Measurements from ENCODE around the gene VAV1. TPM values are rescaled to one million over a fixed set of nuclear protein-coding genes. Genes with fewer than 3 reads are reported as not detected.
A peak's percentile ranks its signal among the peaks of the same experiment; 100 is the strongest.

Gene VAV1
- total RNA-seq, 1 experiment from 2014 or later: not detected

DNA sequence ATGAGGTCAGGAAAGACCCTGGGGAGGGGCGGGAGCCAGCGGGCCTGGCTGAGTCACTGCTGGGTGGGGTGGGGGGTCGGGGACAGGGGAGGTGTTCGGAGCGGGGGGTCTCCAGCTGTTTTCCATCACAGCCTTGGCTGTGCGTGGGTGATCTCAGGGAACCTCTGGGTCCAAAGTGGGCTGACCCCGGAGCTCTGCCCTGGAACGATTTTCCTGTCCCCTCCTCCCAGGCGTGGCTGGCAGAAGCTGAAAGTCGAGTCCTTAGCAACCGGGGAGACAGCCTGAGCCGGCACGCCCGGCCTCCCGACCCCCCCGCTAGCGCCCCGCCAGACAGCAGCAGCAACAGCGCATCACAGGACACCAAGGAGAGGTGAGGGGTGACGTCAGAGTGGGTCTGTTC, 22.4 kb upstream of the VAV1 start:
- no peak for DNase-seq
- intact Hi-C loops (cut with micrococcal nuclease; ENCODE audit: unreplicated experiment): no loop called here
- no peak overlapping the region for H3K4me3 Mint-ChIP-seq (ENCODE audit: unreplicated experiment)
- CTCF ChIA-PET: interaction anchor here (0.6 kb wide), 1 partner anchor 273 kb away, joined by 5 read pairs; no protein-coding TSS in a partner anchor
- Histone ChIP-seq H3K36me3 (ENCODE audit: control insufficient read depth, insufficient read depth, low read length) (no peaks in the 10 kb centered on the region; the same call in 1 of the 2 replicates), H3K27me3 (replicated peaks; ENCODE audit: control insufficient read depth, insufficient read depth, low read length) (no peaks in the 10 kb centered on the region), H3K4me3 (ENCODE audit: low read depth, low read length) (no peak overlapping the region), H3K9me3 (no peaks in the 10 kb centered on the region), H3K4me1 (peaks cover 21% of the 10 kb centered on the region; the same call in 1 of the 2 replicates)
- no TSS peak for BruUV-seq (replicated peaks)
- POLR2A ChIA-PET: interaction anchor here (0.9 kb wide), 1 partner anchor 274 kb away, joined by 3 read pairs; no protein-coding TSS in a partner anchor
- TF ChIP-seq, protein P1, sequence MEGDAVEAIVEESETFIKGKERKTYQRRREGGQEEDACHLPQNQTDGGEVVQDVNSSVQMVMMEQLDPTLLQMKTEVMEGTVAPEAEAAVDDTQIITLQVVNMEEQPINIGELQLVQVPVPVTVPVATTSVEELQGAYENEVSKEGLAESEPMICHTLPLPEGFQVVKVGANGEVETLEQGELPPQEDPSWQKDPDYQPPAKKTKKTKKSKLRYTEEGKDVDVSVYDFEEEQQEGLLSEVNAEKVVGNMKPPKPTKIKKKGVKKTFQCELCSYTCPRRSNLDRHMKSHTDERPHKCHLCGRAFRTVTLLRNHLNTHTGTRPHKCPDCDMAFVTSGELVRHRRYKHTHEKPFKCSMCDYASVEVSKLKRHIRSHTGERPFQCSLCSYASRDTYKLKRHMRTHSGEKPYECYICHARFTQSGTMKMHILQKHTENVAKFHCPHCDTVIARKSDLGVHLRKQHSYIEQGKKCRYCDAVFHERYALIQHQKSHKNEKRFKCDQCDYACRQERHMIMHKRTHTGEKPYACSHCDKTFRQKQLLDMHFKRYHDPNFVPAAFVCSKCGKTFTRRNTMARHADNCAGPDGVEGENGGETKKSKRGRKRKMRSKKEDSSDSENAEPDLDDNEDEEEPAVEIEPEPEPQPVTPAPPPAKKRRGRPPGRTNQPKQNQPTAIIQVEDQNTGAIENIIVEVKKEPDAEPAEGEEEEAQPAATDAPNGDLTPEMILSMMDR (IDR thresholded peaks at IDR 0.05; ENCODE audit: insufficient read depth in 1 of 2, low read depth in 1 of 2, low read length in 1 of 2, severe bottlenecking in 1 of 2, unreplicated experiment in 1 of 2): no peak
- H3K36me3 Mint-ChIP-seq (ENCODE audit: insufficient read depth, unreplicated experiment): peaks cover 91% of the 10 kb centered on the region
- H3K27me3 Mint-ChIP-seq (ENCODE audit: insufficient read depth, unreplicated experiment): no peaks in the 10 kb centered on the region
- H3K4me1 Mint-ChIP-seq (ENCODE audit: low read depth, unreplicated experiment): peaks cover 6% of the 10 kb centered on the region
- H3K9me3 Mint-ChIP-seq (ENCODE audit: unreplicated experiment): no peaks in the 10 kb centered on the region
- peak overlapping the region; percentile 59 for H3K27ac Mint-ChIP-seq (ENCODE audit: unreplicated experiment)

DNA sequence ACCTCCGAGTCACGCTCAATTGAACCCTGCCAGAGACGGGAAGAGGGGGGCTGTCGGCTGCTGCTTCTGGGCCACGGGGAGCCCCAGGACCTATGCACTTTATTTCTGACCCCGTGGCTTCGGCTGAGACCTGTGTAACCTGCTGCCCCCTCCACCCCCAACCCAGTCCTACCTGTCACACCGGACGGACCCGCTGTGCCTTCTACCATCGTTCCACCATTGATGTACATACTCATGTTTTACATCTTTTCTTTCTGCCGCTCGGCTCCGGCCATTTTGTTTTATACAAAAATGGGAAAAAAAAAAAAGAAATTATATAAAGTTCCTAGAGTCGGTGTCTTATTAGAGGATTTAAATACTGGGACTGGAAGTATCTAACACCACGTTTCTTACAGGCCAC, 21.3 kb upstream of the VAV1 start:
- no peaks in the 10 kb centered on the region for H3K27me3 Mint-ChIP-seq (ENCODE audit: insufficient read depth, unreplicated experiment)
- no peaks in the 10 kb centered on the region for H3K9me3 Mint-ChIP-seq (ENCODE audit: unreplicated experiment)
- no peaks in the 10 kb centered on the region for H3K27me3 ChIP-seq (replicated peaks; ENCODE audit: control insufficient read depth, insufficient read depth, low read length)
- peak overlapping the region; percentile 94 for H3K4me3 Mint-ChIP-seq (ENCODE audit: unreplicated experiment)
- TF ChIP-seq, protein P1 (IDR thresholded peaks at IDR 0.05; ENCODE audit: insufficient read depth in 1 of 2, low read depth in 1 of 2, low read length in 1 of 2, severe bottlenecking in 1 of 2, unreplicated experiment in 1 of 2): no peak
- H3K27ac Mint-ChIP-seq (ENCODE audit: unreplicated experiment): no peak overlapping the region
- no TSS peak for BruUV-seq (replicated peaks)
- no peak overlapping the region for H3K4me3 ChIP-seq (ENCODE audit: low read depth, low read length)
- no peaks in the 10 kb centered on the region; the same call in 1 of the 2 replicates for H3K36me3 ChIP-seq (ENCODE audit: control insufficient read depth, insufficient read depth, low read length)
- peaks cover 83% of the 10 kb centered on the region for H3K36me3 Mint-ChIP-seq (ENCODE audit: insufficient read depth, unreplicated experiment)
- ChIA-PET POLR2A (interaction anchor here (2.6 kb wide), 1 partner anchor 13 kb away, joined by 27 read pairs; the partner anchor contains the start of gene GPR108), CTCF (interaction anchor here (2.6 kb wide), 1 partner anchor 13 kb away, joined by 29 read pairs; the partner anchor contains the start of gene GPR108)
- intact Hi-C loops (cut with micrococcal nuclease; ENCODE audit: unreplicated experiment): no loop called here
- no peaks in the 10 kb centered on the region for H3K9me3 ChIP-seq
- H3K4me1 Mint-ChIP-seq (ENCODE audit: low read depth, unreplicated experiment): peaks cover 6% of the 10 kb centered on the region
- DNase-seq: peak in 1 of 2 experiments; percentile 29
- peaks cover 21% of the 10 kb centered on the region; the same call in 1 of the 2 replicates for H3K4me1 ChIP-seq

DNA sequence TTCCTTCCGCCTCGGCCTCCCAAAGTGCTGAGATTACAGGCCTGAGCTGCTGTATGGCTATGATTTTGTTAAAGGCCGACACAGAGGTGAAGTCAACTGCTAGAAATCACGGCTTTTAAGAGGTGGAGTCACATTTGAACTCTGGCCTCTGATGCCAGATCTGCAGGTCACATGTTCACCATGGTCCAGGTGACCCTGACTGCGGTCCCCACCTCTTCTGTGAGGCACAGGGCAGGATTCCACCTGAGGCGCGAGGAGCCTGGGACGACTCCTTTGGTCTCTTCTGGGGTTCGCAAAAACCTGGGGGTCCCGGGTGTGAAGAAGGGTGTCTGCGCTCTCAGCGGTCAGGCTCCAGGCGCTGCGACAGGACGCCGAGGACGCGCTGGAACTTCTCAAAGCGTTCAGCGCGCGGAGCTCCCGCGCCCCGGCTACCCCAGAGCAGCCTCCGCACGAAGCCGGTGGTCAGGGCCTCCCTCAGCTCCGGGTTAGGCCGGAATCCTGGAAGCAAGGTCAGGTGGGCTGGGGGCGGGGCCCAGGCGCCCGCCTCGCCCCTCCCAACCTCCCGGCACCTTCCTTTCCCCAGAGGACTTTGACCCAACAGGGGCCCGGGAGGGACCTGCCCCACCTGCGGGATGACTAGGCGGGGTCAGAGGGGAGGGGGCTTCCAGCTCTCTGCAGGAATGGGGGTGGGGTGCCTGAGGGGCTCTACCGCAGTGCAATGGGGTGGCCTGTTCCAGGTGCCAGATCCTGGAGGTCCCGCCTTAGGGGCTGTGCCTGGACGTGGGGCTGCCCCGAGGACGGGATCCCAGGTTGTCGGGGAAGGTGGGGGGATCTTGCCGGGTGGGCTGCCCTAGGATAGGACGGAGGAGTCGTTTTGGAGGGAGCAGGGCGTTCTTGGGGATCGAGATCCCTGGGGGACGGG, 20.0 kb upstream of the VAV1 start:
- CTCF ChIA-PET: interaction anchor here (0.7 to 2.6 kb wide), 8 partner anchors 12 to 111 kb away, joined by 3 to 29 read pairs (median 4); partner anchors contain the start of gene GPR108
- H3K27ac Mint-ChIP-seq (ENCODE audit: unreplicated experiment): peak overlapping the region; percentile 98
- peak overlapping the region; percentile 53 for H3K4me3 ChIP-seq (ENCODE audit: low read depth, low read length)

More for the DNA sequence above, 20.0 kb upstream of the VAV1 start:
- intact Hi-C loops (cut with micrococcal nuclease; ENCODE audit: unreplicated experiment): loop anchor here (1.0 kb wide), 3 partner anchors 14 to 111 kb away; no protein-coding TSS in a partner anchor
- TF ChIP-seq, protein P1 (IDR thresholded peaks at IDR 0.05; ENCODE audit: insufficient read depth in 1 of 2, low read depth in 1 of 2, low read length in 1 of 2, severe bottlenecking in 1 of 2, unreplicated experiment in 1 of 2): no peak
- Mint-ChIP-seq H3K36me3 (ENCODE audit: insufficient read depth, unreplicated experiment) (peaks cover 82% of the 10 kb centered on the region), H3K27me3 (ENCODE audit: insufficient read depth, unreplicated experiment) (no peaks in the 10 kb centered on the region), H3K4me3 (ENCODE audit: unreplicated experiment) (peak overlapping the region; percentile 94), H3K4me1 (ENCODE audit: low read depth, unreplicated experiment) (peaks cover 6% of the 10 kb centered on the region), H3K9me3 (ENCODE audit: unreplicated experiment) (no peaks in the 10 kb centered on the region)
- no peaks in the 10 kb centered on the region; the same call in 1 of the 2 replicates for H3K36me3 ChIP-seq (ENCODE audit: control insufficient read depth, insufficient read depth, low read length)
- no peaks in the 10 kb centered on the region for H3K9me3 ChIP-seq
- H3K4me1 ChIP-seq: peaks cover 21% of the 10 kb centered on the region; the same call in 1 of the 2 replicates
- TSS peak; percentile 89 for BruUV-seq (replicated peaks)
- DNase-seq: peak; percentile 94 to 95
- POLR2A ChIA-PET: interaction anchor here (0.7 to 2.6 kb wide), 7 partner anchors 9 to 276 kb away, joined by 3 to 27 read pairs (median 4); partner anchors contain the start of genes C3, GPR108, SH2D3A and TRIP10
- no peaks in the 10 kb centered on the region for H3K27me3 ChIP-seq (replicated peaks; ENCODE audit: control insufficient read depth, insufficient read depth, low read length)

All from Caco-2 (cell line).